SK-N-SH treated with all-trans-retinoic acid at 6 μM for 48 hours (cell line): Measurements from ENCODE around the gene NRGN.

ENCODE experiments used
- ESRRG ChIP-seq: fragments of 250-450 bp; sonication (Bioruptor Pico); IDR thresholded peaks from 2 replicates; pipeline ENCODE4 v1.6.1; 2021; ENCODE audit warnings: mild to moderate bottlenecking
- SNAI2 ChIP-seq: fragments of 250-450 bp; sonication (Bioruptor Pico); IDR thresholded peaks from 2 replicates; pipeline ENCODE4 v1.5.0; 2020; ENCODE audit warnings: mild to moderate bottlenecking, moderate library complexity
- TCF4 ChIP-seq: fragments of 250-450 bp; sonication (Bioruptor Pico); IDR thresholded peaks from 2 replicates; pipeline ENCODE4 v1.8.0; 2021; ENCODE audit warnings: mild to moderate bottlenecking, moderate library complexity, borderline replicate concordance
- ZC3H10 ChIP-seq: fragments of 250-450 bp; sonication (Bioruptor Pico); IDR thresholded peaks from 2 replicates; pipeline ENCODE4 v1.5.1; 2021; ENCODE audit warnings: mild to moderate bottlenecking, moderate library complexity
- ZFP3 ChIP-seq: fragments of 250-450 bp; sonication (Bioruptor Pico); IDR thresholded peaks from 2 replicates; pipeline ENCODE4 v1.5.0; 2020; ENCODE audit warnings: mild to moderate bottlenecking, moderate library complexity
- ZFP30 ChIP-seq: fragments of 450-650 bp; formaldehyde crosslinking; IDR thresholded peaks from 2 replicates; pipeline ENCODE4 v1.5.0; 2022; ENCODE audit warnings: mild to moderate bottlenecking, moderate library complexity
- ZNF70 ChIP-seq: fragments of 450-650 bp; formaldehyde crosslinking; IDR thresholded peaks from 2 replicates; pipeline ENCODE4 v1.5.0; 2020; ENCODE audit warnings: mild to moderate bottlenecking, moderate library complexity
- TF ChIP-seq, protein P1 (sequence below): fragments of 250-450 bp; sonication (Bioruptor Pico); IDR thresholded peaks from 2 replicates; pipeline ENCODE4 v1.8.0; 2020; ENCODE audit warnings: mild to moderate bottlenecking, moderate library complexity, borderline replicate concordance
- TF ChIP-seq, protein P2 (sequence below): fragments of 250-450 bp; sonication (Bioruptor Pico); IDR thresholded peaks from 2 replicates; pipeline ENCODE4 v1.5.1; 2020; ENCODE audit warnings: low read depth, mild to moderate bottlenecking, moderate library complexity

DNA sequence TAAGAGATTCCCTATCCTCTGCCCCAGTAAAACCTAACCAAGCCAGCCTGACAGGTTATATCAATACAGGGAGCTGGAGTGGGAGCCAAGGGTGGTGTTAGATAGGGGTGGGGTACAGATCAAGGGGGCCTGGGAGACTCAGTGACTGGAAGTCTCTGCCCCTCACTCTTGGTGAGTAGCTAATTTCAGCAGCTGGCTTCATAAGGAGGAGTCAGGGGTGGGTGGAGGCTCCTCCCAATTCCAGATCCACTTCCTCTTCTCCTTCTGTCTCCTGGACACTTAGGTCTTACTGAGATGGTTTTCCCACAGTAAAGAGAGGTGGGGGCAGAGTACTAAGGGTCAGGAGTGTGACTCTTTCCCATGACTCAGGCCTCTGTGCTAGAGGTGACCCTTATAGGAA is 13.5 kb downstream of the NRGN start:
- TF ChIP-seq, protein P1, sequence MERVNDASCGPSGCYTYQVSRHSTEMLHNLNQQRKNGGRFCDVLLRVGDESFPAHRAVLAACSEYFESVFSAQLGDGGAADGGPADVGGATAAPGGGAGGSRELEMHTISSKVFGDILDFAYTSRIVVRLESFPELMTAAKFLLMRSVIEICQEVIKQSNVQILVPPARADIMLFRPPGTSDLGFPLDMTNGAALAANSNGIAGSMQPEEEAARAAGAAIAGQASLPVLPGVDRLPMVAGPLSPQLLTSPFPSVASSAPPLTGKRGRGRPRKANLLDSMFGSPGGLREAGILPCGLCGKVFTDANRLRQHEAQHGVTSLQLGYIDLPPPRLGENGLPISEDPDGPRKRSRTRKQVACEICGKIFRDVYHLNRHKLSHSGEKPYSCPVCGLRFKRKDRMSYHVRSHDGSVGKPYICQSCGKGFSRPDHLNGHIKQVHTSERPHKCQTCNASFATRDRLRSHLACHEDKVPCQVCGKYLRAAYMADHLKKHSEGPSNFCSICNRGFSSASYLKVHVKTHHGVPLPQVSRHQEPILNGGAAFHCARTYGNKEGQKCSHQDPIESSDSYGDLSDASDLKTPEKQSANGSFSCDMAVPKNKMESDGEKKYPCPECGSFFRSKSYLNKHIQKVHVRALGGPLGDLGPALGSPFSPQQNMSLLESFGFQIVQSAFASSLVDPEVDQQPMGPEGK (CRISPR knock-in tag): no peak
- TF ChIP-seq ZNF70 (CRISPR knock-in tag) (no peak), TCF4 (CRISPR knock-in tag) (no peak), SNAI2 (no peak), ZFP30 (CRISPR knock-in tag) (no peak), ZFP3 (CRISPR knock-in tag) (no peak), ZC3H10 (CRISPR knock-in tag) (no peak), ESRRG (CRISPR knock-in tag) (no peak)
- TF ChIP-seq, protein P2, sequence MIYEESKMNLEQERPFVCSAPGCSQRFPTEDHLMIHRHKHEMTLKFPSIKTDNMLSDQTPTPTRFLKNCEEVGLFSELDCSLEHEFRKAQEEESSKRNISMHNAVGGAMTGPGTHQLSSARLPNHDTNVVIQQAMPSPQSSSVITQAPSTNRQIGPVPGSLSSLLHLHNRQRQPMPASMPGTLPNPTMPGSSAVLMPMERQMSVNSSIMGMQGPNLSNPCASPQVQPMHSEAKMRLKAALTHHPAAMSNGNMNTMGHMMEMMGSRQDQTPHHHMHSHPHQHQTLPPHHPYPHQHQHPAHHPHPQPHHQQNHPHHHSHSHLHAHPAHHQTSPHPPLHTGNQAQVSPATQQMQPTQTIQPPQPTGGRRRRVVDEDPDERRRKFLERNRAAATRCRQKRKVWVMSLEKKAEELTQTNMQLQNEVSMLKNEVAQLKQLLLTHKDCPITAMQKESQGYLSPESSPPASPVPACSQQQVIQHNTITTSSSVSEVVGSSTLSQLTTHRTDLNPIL (CRISPR knock-in tag): no peak
